GM12891 (cell line): Measurements from ENCODE around the gene LSM2.

Experiments
- PAX5 ChIP-seq: IDR thresholded peaks from 2 replicates; pipeline ENCODE4 v1.6.1; 2011; ENCODE audit warnings: low read length, moderate library complexity, mild to moderate bottlenecking; ENCODE audit not compliant: insufficient read depth, severe bottlenecking
- POLR2A ChIP-seq: IDR thresholded peaks from 2 replicates; pipeline ENCODE4 v1.6.1; 2011; ENCODE audit warnings: low read depth, low read length, control low read depth
- POLR2AphosphoS5 ChIP-seq: IDR thresholded peaks from 2 replicates; pipeline ENCODE4 v1.6.1; 2011; ENCODE audit warnings: low read depth, low read length, control low read depth
- SPI1 ChIP-seq: IDR thresholded peaks from 2 replicates; pipeline ENCODE4 v1.6.1; 2011; ENCODE audit warnings: low read depth, low read length, control low read depth
- TAF1 ChIP-seq: IDR thresholded peaks from 2 replicates; pipeline ENCODE4 v1.6.1; 2011; ENCODE audit warnings: low read depth, low read length, control low read depth

GRCh38 chr6:31762356-31762755, 44.4 kb downstream of the LSM2 start, which contains the start of gene SAPCD1:
- TF ChIP-seq POLR2A, result no peak
- TF ChIP-seq POLR2AphosphoS5, result no peak
- TF ChIP-seq TAF1, result no peak
- no peak for TF ChIP-seq PAX5
- no peak for TF ChIP-seq SPI1
